ENCODE measurements around the gene PPP3CA.
"Not testable (repeated sequence)": the region's sequence is repeated elsewhere in the genome, so short reads cannot be mapped to it uniquely, and the experiment has no call there.

DNA sequence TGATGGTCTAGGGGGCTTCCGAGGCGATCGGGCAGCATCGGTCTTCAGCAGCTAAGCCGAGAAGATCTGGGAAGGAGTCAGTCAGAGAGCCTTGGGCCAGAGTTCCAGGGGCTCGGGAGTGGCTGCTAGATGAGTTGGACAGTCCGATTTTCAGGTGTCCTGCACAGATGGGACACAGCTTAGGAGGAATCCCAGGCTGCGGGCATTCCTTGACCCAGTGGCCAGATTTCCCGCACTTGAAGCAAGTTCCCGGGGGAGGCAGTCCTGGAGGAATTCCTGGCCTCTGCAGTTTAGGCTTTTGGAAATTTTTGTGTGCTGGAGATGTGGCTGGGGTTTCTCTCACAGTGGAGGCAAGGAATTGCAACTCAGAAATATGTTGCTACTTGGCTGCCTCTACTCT is 352.3 kb downstream of the PPP3CA start:
- TF ChIP-seq, protein P1, sequence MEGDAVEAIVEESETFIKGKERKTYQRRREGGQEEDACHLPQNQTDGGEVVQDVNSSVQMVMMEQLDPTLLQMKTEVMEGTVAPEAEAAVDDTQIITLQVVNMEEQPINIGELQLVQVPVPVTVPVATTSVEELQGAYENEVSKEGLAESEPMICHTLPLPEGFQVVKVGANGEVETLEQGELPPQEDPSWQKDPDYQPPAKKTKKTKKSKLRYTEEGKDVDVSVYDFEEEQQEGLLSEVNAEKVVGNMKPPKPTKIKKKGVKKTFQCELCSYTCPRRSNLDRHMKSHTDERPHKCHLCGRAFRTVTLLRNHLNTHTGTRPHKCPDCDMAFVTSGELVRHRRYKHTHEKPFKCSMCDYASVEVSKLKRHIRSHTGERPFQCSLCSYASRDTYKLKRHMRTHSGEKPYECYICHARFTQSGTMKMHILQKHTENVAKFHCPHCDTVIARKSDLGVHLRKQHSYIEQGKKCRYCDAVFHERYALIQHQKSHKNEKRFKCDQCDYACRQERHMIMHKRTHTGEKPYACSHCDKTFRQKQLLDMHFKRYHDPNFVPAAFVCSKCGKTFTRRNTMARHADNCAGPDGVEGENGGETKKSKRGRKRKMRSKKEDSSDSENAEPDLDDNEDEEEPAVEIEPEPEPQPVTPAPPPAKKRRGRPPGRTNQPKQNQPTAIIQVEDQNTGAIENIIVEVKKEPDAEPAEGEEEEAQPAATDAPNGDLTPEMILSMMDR (IDR thresholded peaks at IDR 0.05): not testable (repeated sequence)
- not testable (repeated sequence) for TF ChIP-seq POLR2AphosphoS5 (IDR thresholded peaks at IDR 0.05)
